HCT116 (cell line): ENCODE results near the gene SLC41A1. TPM values are rescaled to one million over a fixed set of nuclear protein-coding genes. Genes with fewer than 3 reads are reported as not detected.

Experiments
- ATAC-seq: fragments of 200-7000 bp; cut with Tn5 transposase; 2 replicates; pipeline ENCODE4 v1.9.1; 2020; ENCODE audit warnings: mild to moderate bottlenecking, moderate library complexity
- BruUV-seq: library from RNA; stranded (reverse); fragments of 400-500 nt; replicated peaks from 2 replicates; lab custom pipeline; 2021; lab: Mats Ljungman, UMichigan
- CTCF ChIA-PET: fragments of 300-600 bp; sonication (Branson Sonifier 250); formaldehyde crosslinking; loops from one replicate; lab custom pipeline; 2021; ENCODE audit warnings: antibody characterized with exemption; lab: Charles Lee
- POLR2A ChIA-PET: fragments of 300-600, 350-600 bp; sonication (Branson Sonifier 250); formaldehyde crosslinking; loops from one replicate; lab custom pipeline; 2021; ENCODE audit warnings: antibody characterized with exemption; lab: Charles Lee
- RAD21 ChIA-PET, 2 experiments: fragments of 300-600 bp; sonication (Branson Sonifier 250); formaldehyde crosslinking; loops; one replicate each; lab custom pipeline; 2023; ENCODE audit warnings: low total read pairs in 2 of 2; ENCODE audit not compliant: uncharacterized antibody in 2 of 2, unreplicated experiment in 2 of 2, low non-redundant PET in 1 of 2; lab: Charles Lee
- DNase-seq: peaks from one replicate; pipeline ENCODE4 v3.0.0-alpha.2; 2010; ENCODE audit warnings: low read depth, low spot score
- H2AFZ ChIP-seq: fragments of 200-600 bp; shearing (Covaris generic), sonication (generic); 2 replicates; pipeline ENCODE4 v1.6.1; 2017; ENCODE audit warnings: low read depth, mixed run types, mixed read lengths, antibody characterized with exemption, low read length; ENCODE audit not compliant: poor library complexity, severe bottlenecking
- H3K27ac ChIP-seq: 2 replicates; pipeline ENCODE4 v1.5.1; 2012; ENCODE audit warnings: low read depth, low read length
- H3K27me3 ChIP-seq: fragments of 200-600 bp; sonication (generic); 2 replicates; pipeline ENCODE4 v1.6.1; 2016; ENCODE audit warnings: mixed run types, low read length, mixed read lengths; ENCODE audit not compliant: insufficient read depth
- H3K36me3 ChIP-seq, 2 experiments: fragments of 200-500 bp in 1 of 2; fragments of 200-600 bp in 1 of 2; sonication (Bioruptor generic) in 1 of 2; sonication (generic) in 1 of 2; 2 replicates each; pipeline versions ENCODE4 v1.5.1 to v1.6.1; 2014 to 2016; ENCODE audit warnings: low read length in 2 of 2, inconsistent platforms in 1 of 2, mixed read lengths in 1 of 2, mixed run types in 1 of 2; ENCODE audit not compliant: insufficient read depth in 2 of 2, control insufficient read depth in 1 of 2
- H3K4me1 ChIP-seq, 2 experiments: fragments of 200-600 bp in 1 of 2; sonication (generic) in 1 of 2; 2 replicates each; pipeline versions ENCODE4 v1.5.1 to v1.6.1; 2012 to 2017; ENCODE audit warnings: low read length in 2 of 2, inconsistent platforms in 1 of 2, mild to moderate bottlenecking in 1 of 2, mixed read lengths in 1 of 2, mixed run types in 1 of 2, moderate library complexity in 1 of 2; ENCODE audit not compliant: insufficient read depth in 2 of 2, control insufficient read depth in 1 of 2
- H3K4me2 ChIP-seq: fragments of 200-600 bp; sonication (generic); 2 replicates; pipeline ENCODE4 v1.6.1; 2017; ENCODE audit warnings: mixed run types, low read length, mixed read lengths
- H3K4me3 ChIP-seq, 2 experiments: fragments of 200-600 bp in 1 of 2; sonication (generic) in 1 of 2; replicated peaks in 1 of 2; 2 replicates each; pipeline ENCODE4 v1.5.1; 2011 to 2016; ENCODE audit warnings: low read length in 2 of 2, control low read depth in 1 of 2, low read depth in 1 of 2, mild to moderate bottlenecking in 1 of 2, mixed read lengths in 1 of 2, mixed run types in 1 of 2
- H3K79me2 ChIP-seq: fragments of 200-600 bp; sonication (generic); 2 replicates; pipeline ENCODE4 v1.6.1; 2017; ENCODE audit warnings: mild to moderate bottlenecking, mixed run types, low read length, moderate library complexity, mixed read lengths; ENCODE audit not compliant: insufficient read depth
- H3K9ac ChIP-seq: fragments of 200-600 bp; sonication (generic); 2 replicates; pipeline ENCODE4 v1.6.1; 2016; ENCODE audit warnings: low read length, mixed read lengths
- H3K9me2 ChIP-seq: fragments of 200-600 bp; sonication (generic), shearing (Covaris generic); 2 replicates; pipeline ENCODE4 v1.6.1; 2017; ENCODE audit warnings: mixed run types, mild to moderate bottlenecking, moderate library complexity; ENCODE audit not compliant: insufficient read depth
- H3K9me3 ChIP-seq, 2 experiments: fragments of 200-500 bp in 1 of 2; fragments of 200-600 bp in 1 of 2; sonication (Bioruptor generic) in 1 of 2; sonication (generic) in 1 of 2; 2 replicates each; pipeline ENCODE4 v1.6.1; 2014 to 2017; ENCODE audit warnings: low read length in 2 of 2, mixed read lengths in 2 of 2, inconsistent platforms in 1 of 2, low read depth in 1 of 2, mild to moderate bottlenecking in 1 of 2, mixed run types in 1 of 2, moderate library complexity in 1 of 2; ENCODE audit not compliant: control insufficient read depth in 1 of 2, insufficient read depth in 1 of 2
- H4K20me1 ChIP-seq: fragments of 200-600 bp; sonication (generic), shearing (Covaris generic); 2 replicates; pipeline ENCODE4 v1.6.1; 2017; ENCODE audit warnings: mixed run types, mild to moderate bottlenecking, moderate library complexity; ENCODE audit not compliant: insufficient read depth
- CBX3 ChIP-seq: IDR thresholded peaks from 2 replicates; pipeline ENCODE4 v1.6.1; 2012; ENCODE audit warnings: low read depth
- EZH2 ChIP-seq: fragments of 200-600 bp; sonication (generic); IDR thresholded peaks from 2 replicates; pipeline ENCODE4 v1.6.1; 2017; ENCODE audit warnings: antibody characterized with exemption, mixed run types
- FOSL1 ChIP-seq: IDR thresholded peaks from 2 replicates; pipeline ENCODE4 v1.6.1; 2012; ENCODE audit warnings: low read depth
- JUND ChIP-seq: IDR thresholded peaks from 2 replicates; pipeline ENCODE4 v1.6.1; 2012
- TCF7L2 ChIP-seq: IDR thresholded peaks from 2 replicates; pipeline ENCODE4 v1.7.0; 2011; ENCODE audit warnings: borderline replicate concordance, inconsistent platforms; ENCODE audit not compliant: insufficient read depth, insufficient read length; ENCODE audit errors: extremely low read depth
- ZNF274 ChIP-seq: fragments of 200-500 bp; sonication (Bioruptor generic); IDR thresholded peaks from 2 replicates; pipeline ENCODE4 v1.6.1; 2014; ENCODE audit warnings: mild to moderate bottlenecking, low read depth, low read length, inconsistent platforms
- intact Hi-C: fragments of 100-400 bp; cut with micrococcal nuclease; formaldehyde crosslinking; loops from 2 replicates; pipeline ENCODE4 v1.10.0; 2022
- total RNA-seq: library from RNA; stranded (reverse); gene quantifications from one replicate; pipeline ENCODE4 v1.2.1, GENCODE V29; 2021; ENCODE audit not compliant: unreplicated experiment
- TF ChIP-seq, protein P1 (sequence below): IDR thresholded peaks from 2 replicates; pipeline ENCODE4 v1.6.1; 2012

Gene SLC41A1
- total RNA-seq, 1 experiment from 2014 or later = 35.9 TPM

DNA sequence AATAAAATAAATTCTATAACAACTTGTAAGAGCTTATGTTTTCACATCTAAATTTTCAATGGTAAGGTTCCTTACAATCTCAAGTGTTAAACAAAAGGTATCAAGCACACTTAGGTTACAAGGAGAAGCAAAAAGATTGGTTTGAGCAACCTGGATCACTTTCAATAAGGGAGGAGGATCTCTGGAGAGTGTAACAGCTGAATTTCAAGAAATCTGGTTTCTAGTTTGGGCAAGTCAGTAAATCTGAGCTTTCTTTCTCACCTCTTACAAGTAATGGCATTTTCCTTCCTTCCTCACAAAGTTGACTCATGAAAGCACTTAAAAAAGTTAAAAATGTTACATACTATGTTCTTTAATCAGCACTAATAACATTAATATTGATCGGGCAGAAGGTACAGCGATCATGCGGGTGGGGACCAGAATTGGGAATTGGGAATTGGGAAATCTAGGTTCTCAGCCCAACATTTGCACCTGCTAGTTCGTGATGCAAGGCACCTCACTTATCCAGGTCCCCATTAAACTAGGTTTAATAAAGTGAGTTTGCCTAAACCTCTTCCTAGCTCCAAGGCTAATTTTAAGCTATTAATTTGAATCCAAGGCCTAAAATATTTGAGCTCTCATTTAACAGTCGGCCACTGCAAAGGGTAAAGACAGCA lies 66.1 kb downstream of the SLC41A1 start:
- Histone ChIP-seq H3K4me1 (peaks cover 20 to 43% of the 10 kb centered on the region in 2 experiments), H3K9ac (no peak overlapping the region), H3K27me3 (no peaks in the 10 kb centered on the region), H3K4me3 (no peak overlapping the region), H4K20me1 (peaks cover 21% of the 10 kb centered on the region; the same call in 1 of the 2 replicates), H3K36me3 (peaks cover 0 to 4% of the 10 kb centered on the region in 2 experiments; a peak in 1 of 4 replicates), H3K9me3 (no peaks in the 10 kb centered on the region), H2AFZ (no peak overlapping the region), H3K27ac (no peak overlapping the region), H3K4me2 (peak overlapping the region; percentile 4; the same call in 1 of the 2 replicates), H3K9me2 (no peaks in the 10 kb centered on the region), H3K79me2 (peaks cover 74% of the 10 kb centered on the region)
- ATAC-seq (no peak), DNase-seq (no peak)
- RAD21 ChIA-PET = no interaction called here
- intact Hi-C loops = no loop called here
- no TSS peak for BruUV-seq
- TF ChIP-seq JUND (0 out of 2 replicates have a peak, but pooled peaks have one; percentile 7), FOSL1 (no peak)
- TF ChIP-seq, protein P1, sequence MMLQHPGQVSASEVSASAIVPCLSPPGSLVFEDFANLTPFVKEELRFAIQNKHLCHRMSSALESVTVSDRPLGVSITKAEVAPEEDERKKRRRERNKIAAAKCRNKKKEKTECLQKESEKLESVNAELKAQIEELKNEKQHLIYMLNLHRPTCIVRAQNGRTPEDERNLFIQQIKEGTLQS = no peak
- POLR2A ChIA-PET = no interaction called here
- CTCF ChIA-PET = no interaction called here

- RAD21 ChIA-PET = no interaction called here
- H3K4me2 ChIP-seq = no peak overlapping the region
- no TSS peak for BruUV-seq
Observed at GRCh38 chr1:205744403-205744802, 68.6 kb downstream of the SLC41A1 start.

More at GRCh38 chr1:205744403-205744802, 68.6 kb downstream of the SLC41A1 start:
- Histone ChIP-seq H3K4me3 (no peak overlapping the region), H3K9ac (no peak overlapping the region), H3K79me2 (peaks cover 97% of the 10 kb centered on the region), H3K4me1 (peaks cover 14 to 27% of the 10 kb centered on the region in 2 experiments), H3K27me3 (no peaks in the 10 kb centered on the region), H2AFZ (no peak overlapping the region), H3K9me2 (no peaks in the 10 kb centered on the region), H3K27ac (no peak overlapping the region), H3K36me3 (peaks cover 0 to 4% of the 10 kb centered on the region in 2 experiments; a peak in 1 of 4 replicates), H4K20me1 (peaks cover 24% of the 10 kb centered on the region; the same call in 1 of the 2 replicates), H3K9me3 (no peaks in the 10 kb centered on the region)
- no peak for TF ChIP-seq EZH2
- no peak for TF ChIP-seq CBX3
- TF ChIP-seq, protein P1 = no peak
- no peak for TF ChIP-seq TCF7L2
- TF ChIP-seq ZNF274 = no peak
- no peak for ATAC-seq
- DNase-seq = no peak
- ChIA-PET CTCF (no interaction called here), POLR2A (no interaction called here)
- intact Hi-C loops = no loop called here
